Gastrocnemius medialis (tissue), 4 donors: Measurements from ENCODE around the gene CD58.
"Not testable (repeated sequence)": the region's sequence is repeated elsewhere in the genome, so short reads cannot be mapped to it uniquely, and the experiment has no call there.

Source experiments
- POLR2A ChIP-seq, 2 donors: fragments of 450-650 bp; IDR thresholded peaks; one replicate each; pipeline ENCODE4 v1.6.1; 2017; ENCODE audit warnings: antibody characterized with exemption in 2 of 2, mild to moderate bottlenecking in 2 of 2, moderate library complexity in 2 of 2
- TF ChIP-seq, protein P1 (sequence below), 5 experiments: fragments of 450-650 bp in 3 of 5; fragments of 200-600 bp in 2 of 5; sonication (generic) in 2 of 5; IDR thresholded peaks in 4 of 5; conservative IDR thresholded peaks in 1 of 5; 1 replicate in 4 of 5; 2 replicates in 1 of 5; pipeline ENCODE4 v1.5.1; 2016 to 2019; ENCODE audit warnings: antibody characterized with exemption in 5 of 5, mild to moderate bottlenecking in 3 of 5, moderate library complexity in 3 of 5

DNA sequence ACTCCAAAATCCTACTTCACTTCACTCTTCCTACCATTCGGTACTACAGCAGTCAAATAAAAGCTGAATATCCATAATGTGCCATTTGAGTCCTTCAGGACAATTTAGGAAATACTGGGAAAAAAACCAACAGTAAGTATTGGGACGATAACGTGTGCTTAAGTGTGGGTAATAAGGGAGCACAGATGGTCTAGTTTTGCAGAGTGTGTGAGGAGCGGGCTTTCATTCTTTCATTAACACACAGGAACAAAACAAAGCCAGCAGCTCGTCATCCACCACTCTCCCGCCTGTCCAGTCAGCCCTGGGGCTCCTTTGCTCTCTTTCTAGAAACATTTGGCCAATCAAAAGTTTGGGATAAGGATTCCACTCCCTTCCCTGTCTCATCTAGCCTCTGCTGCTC lies 33.6 kb upstream of the CD58 start:
- not testable (repeated sequence) for TF ChIP-seq POLR2A (IDR thresholded peaks at IDR 0.05)
- TF ChIP-seq, protein P1, sequence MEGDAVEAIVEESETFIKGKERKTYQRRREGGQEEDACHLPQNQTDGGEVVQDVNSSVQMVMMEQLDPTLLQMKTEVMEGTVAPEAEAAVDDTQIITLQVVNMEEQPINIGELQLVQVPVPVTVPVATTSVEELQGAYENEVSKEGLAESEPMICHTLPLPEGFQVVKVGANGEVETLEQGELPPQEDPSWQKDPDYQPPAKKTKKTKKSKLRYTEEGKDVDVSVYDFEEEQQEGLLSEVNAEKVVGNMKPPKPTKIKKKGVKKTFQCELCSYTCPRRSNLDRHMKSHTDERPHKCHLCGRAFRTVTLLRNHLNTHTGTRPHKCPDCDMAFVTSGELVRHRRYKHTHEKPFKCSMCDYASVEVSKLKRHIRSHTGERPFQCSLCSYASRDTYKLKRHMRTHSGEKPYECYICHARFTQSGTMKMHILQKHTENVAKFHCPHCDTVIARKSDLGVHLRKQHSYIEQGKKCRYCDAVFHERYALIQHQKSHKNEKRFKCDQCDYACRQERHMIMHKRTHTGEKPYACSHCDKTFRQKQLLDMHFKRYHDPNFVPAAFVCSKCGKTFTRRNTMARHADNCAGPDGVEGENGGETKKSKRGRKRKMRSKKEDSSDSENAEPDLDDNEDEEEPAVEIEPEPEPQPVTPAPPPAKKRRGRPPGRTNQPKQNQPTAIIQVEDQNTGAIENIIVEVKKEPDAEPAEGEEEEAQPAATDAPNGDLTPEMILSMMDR (IDR thresholded peaks at IDR 0.05 in 4 of 5, conservative IDR thresholded peaks at IDR 0.05 in 1 of 5), result not testable (repeated sequence)
